GM21723 (cell line): ENCODE data around the gene TCERG1L.
"Not testable (repeated sequence)": the region's sequence is repeated elsewhere in the genome, so short reads cannot be mapped to it uniquely, and the experiment has no call there.

Experiments used
- ATAC-seq: cut with Tn5 transposase; IDR thresholded peaks from one replicate; pipeline ENCODE4 v1.9.1; 2021; ENCODE audit warnings: mild to moderate bottlenecking, moderate library complexity; ENCODE audit not compliant: unreplicated experiment

TCERG1L gene

GRCh38 chr10:131195558-131196159 lies 115.9 kb downstream of the TCERG1L start:
- ATAC-seq = no peak

- no peak for ATAC-seq
Measured at GRCh38 chr10:131195116-131195515, 116.4 kb downstream of the TCERG1L start.

GRCh38 chr10:131193923-131194322 lies 117.6 kb downstream of the TCERG1L start:
- no peak for ATAC-seq

- ATAC-seq = no peak
Measured at GRCh38 chr10:131188494-131188893, 123.0 kb downstream of the TCERG1L start.

- no peak for ATAC-seq
Measured at GRCh38 chr10:131187926-131188325, 123.6 kb downstream of the TCERG1L start.

- no peak for ATAC-seq
Measured at GRCh38 chr10:131187274-131187673, 124.2 kb downstream of the TCERG1L start.

- ATAC-seq = no peak
Measured at GRCh38 chr10:131186547-131187253, 124.8 kb downstream of the TCERG1L start.

GRCh38 chr10:131184503-131184902 lies 127.0 kb downstream of the TCERG1L start:
- ATAC-seq = no peak

- no peak for ATAC-seq
Measured at GRCh38 chr10:131183546-131184045, 127.9 kb downstream of the TCERG1L start.

GRCh38 chr10:131181456-131181855 lies 130.1 kb downstream of the TCERG1L start:
- ATAC-seq = no peak

- no peak for ATAC-seq
Measured at GRCh38 chr10:131180740-131181415, 130.6 kb downstream of the TCERG1L start.

GRCh38 chr10:131180086-131180485 lies 131.4 kb downstream of the TCERG1L start:
- ATAC-seq = no peak

GRCh38 chr10:131179361-131179760 lies 132.2 kb downstream of the TCERG1L start:
- ATAC-seq = no peak

GRCh38 chr10:131178521-131179331 lies 132.8 kb downstream of the TCERG1L start:
- ATAC-seq = no peak

GRCh38 chr10:131177431-131178327 lies 133.8 kb downstream of the TCERG1L start:
- ATAC-seq = no peak

- ATAC-seq = no peak
Measured at GRCh38 chr10:131176907-131177306, 134.6 kb downstream of the TCERG1L start.

GRCh38 chr10:131176324-131176723 lies 135.2 kb downstream of the TCERG1L start:
- not testable (repeated sequence) for ATAC-seq

GRCh38 chr10:131175891-131176290 lies 135.6 kb downstream of the TCERG1L start:
- no peak for ATAC-seq

- no peak for ATAC-seq
Measured at GRCh38 chr10:131174651-131175540, 136.6 kb downstream of the TCERG1L start.
